HepG2 (cell line): ENCODE results near the gene RAE1. TPM values are rescaled to one million over a fixed set of nuclear protein-coding genes. Genes with fewer than 3 reads are reported as not detected.

Experiments
- ATAC-seq: fragments of 200-7000 bp; cut with Tn5 transposase; 3 replicates; pipeline ENCODE4 v1.9.1; 2020; ENCODE audit warnings: mild to moderate bottlenecking, moderate library complexity
- BruUV-seq: library from RNA; stranded (reverse); fragments of 400-500 nt; replicated peaks from 2 replicates; lab custom pipeline; 2021; lab: Mats Ljungman, UMichigan
- CTCF ChIA-PET: fragments of 300-600 bp; formaldehyde crosslinking; extraction: SDS; loops from one replicate; lab custom pipeline; 2021; ENCODE audit warnings: low total read pairs, inconsistent platforms, low intra/inter-chr PET ratio; lab: Yijun Ruan, JAX
- POLR2A ChIA-PET: fragments of 350-600 bp; sonication (Branson Sonifier 250); formaldehyde crosslinking; loops from one replicate; lab custom pipeline; 2020; ENCODE audit warnings: antibody characterized with exemption, inconsistent platforms; lab: Yijun Ruan, JAX
- DNase-seq: peaks from one replicate; pipeline ENCODE4 v3.0.0-alpha.2; 2015; ENCODE audit warnings: low spot score
- FAIRE-seq: peaks from 3 replicates; lab custom pipeline; 2011; peaks lifted over from hg19 to GRCh38; lab: Jason Lieb, UNC
- H2AFZ ChIP-seq: one replicate; pipeline ENCODE4 v1.6.1; 2011; ENCODE audit warnings: low read length, inconsistent platforms
- H3K27ac ChIP-seq: fragments of 300-600 bp; 3 replicates; pipeline ENCODE4 v1.8.0; 2011; ENCODE audit warnings: mixed run types, mild to moderate bottlenecking, mixed read lengths, low read length, inconsistent platforms; ENCODE audit not compliant: insufficient read depth; ENCODE audit errors: extremely low read length
- H3K27me3 ChIP-seq, 2 experiments: fragments of 200-600 bp in 1 of 2; 2 replicates in 1 of 2; 3 replicates in 1 of 2; pipeline versions ENCODE4 v1.6.0 to v1.8.0; 2011; ENCODE audit warnings: low read length in 2 of 2, mild to moderate bottlenecking in 2 of 2, moderate library complexity in 2 of 2, inconsistent platforms in 1 of 2; ENCODE audit not compliant: insufficient read depth in 2 of 2, control insufficient read depth in 1 of 2
- H3K36me3 ChIP-seq, 2 experiments: fragments of 200-600 bp in 1 of 2; replicated peaks in 1 of 2; 2 replicates in 1 of 2; 3 replicates in 1 of 2; pipeline versions ENCODE4 v1.5.1 to v1.8.0; 2011; ENCODE audit warnings: low read length in 2 of 2, inconsistent platforms in 1 of 2; ENCODE audit not compliant: insufficient read depth in 2 of 2, control insufficient read depth in 1 of 2
- H3K4me1 ChIP-seq: 2 replicates; pipeline ENCODE4 v1.5.1; 2012; ENCODE audit warnings: low read length, inconsistent platforms; ENCODE audit not compliant: insufficient read depth
- H3K4me2 ChIP-seq: 2 replicates; pipeline ENCODE4 v1.6.0; 2011; ENCODE audit warnings: low read depth, low read length, inconsistent platforms
- H3K4me3 ChIP-seq, 3 experiments: fragments of 200-600 bp in 1 of 3; sonication (generic), shearing (Covaris generic) in 1 of 3; replicated peaks in 1 of 3; 2 replicates each; pipeline ENCODE4 v1.5.1; 2011 to 2016; ENCODE audit warnings: low read length in 3 of 3, inconsistent platforms in 2 of 3, low read depth in 2 of 3, mild to moderate bottlenecking in 2 of 3, control low read depth in 1 of 3, mixed read lengths in 1 of 3; ENCODE audit not compliant: insufficient read depth in 1 of 3
- H3K79me2 ChIP-seq: one replicate; pipeline ENCODE4 v1.6.1; 2011; ENCODE audit warnings: low read length, inconsistent platforms; ENCODE audit not compliant: insufficient read depth
- H3K9ac ChIP-seq: 2 replicates; pipeline ENCODE4 v1.6.0; 2011; ENCODE audit warnings: mild to moderate bottlenecking, low read depth, low read length, inconsistent platforms; ENCODE audit not compliant: insufficient read depth
- H3K9me3 ChIP-seq: 2 replicates; pipeline ENCODE4 v1.5.1; 2012; ENCODE audit warnings: mild to moderate bottlenecking, low read length
- H4K20me1 ChIP-seq: 2 replicates; pipeline ENCODE4 v1.6.0; 2011; ENCODE audit warnings: inconsistent platforms, mild to moderate bottlenecking, low read length, moderate library complexity; ENCODE audit not compliant: insufficient read depth
- FOSL2 ChIP-seq: sonication (generic); formaldehyde crosslinking; IDR thresholded peaks from 2 replicates; pipeline ENCODE4 v1.4.0; 2020; ENCODE audit warnings: missing genetic modification reagents
- FOXP1 ChIP-seq, 2 experiments: fragments of 450-650 bp in 1 of 2; IDR thresholded peaks; 2 replicates each; pipeline ENCODE4 v1.6.1; 2017 to 2018; ENCODE audit warnings: antibody characterized with exemption in 1 of 2
- GABPB1 ChIP-seq: IDR thresholded peaks from 2 replicates; pipeline ENCODE4 v1.6.1; 2016; ENCODE audit warnings: mild to moderate bottlenecking, missing genetic modification reagents, moderate library complexity, missing compliant biosample characterization
- HNRNPLL ChIP-seq: fragments of 200-400 bp; formaldehyde crosslinking; IDR thresholded peaks from 2 replicates; pipeline ENCODE4 v1.6.1; 2017; ENCODE audit warnings: mild to moderate bottlenecking, low read depth, low read length; ENCODE audit not compliant: poor library complexity, severe bottlenecking
- KDM1A ChIP-seq: IDR thresholded peaks from 2 replicates; pipeline ENCODE4 v1.6.1; 2016; ENCODE audit warnings: missing compliant biosample characterization
- NFE2L2 ChIP-seq: fragments of 150-350 bp; IDR thresholded peaks from 2 replicates; pipeline ENCODE4 v1.6.1; 2014; ENCODE audit warnings: low read length
- ZMYM3 ChIP-seq: sonication (generic); formaldehyde crosslinking; IDR thresholded peaks from 2 replicates; pipeline ENCODE4 v1.5.1; 2020; ENCODE audit warnings: mild to moderate bottlenecking, missing genetic modification reagents
- ZNF629 ChIP-seq: sonication (generic); formaldehyde crosslinking; conservative IDR thresholded peaks from 2 replicates; pipeline ENCODE4 v1.5.0; 2020; ENCODE audit warnings: missing genetic modification reagents
- ZNF768 ChIP-seq: sonication (generic); formaldehyde crosslinking; IDR thresholded peaks from 2 replicates; pipeline ENCODE4 v1.4.0; 2020; ENCODE audit warnings: missing genetic modification reagents
- WGBS: methylation state at CpG from one replicate; pipeline ENCODE4 v1.1.6; 2017; ENCODE audit warnings: low lambda C conversion rate; 5-methylcytosine and 5-hydroxymethylcytosine counted together
- in situ Hi-C: cut with HindIII; loops from 2 replicates; pipeline ENCODE4 v1.10.0; 2017; ENCODE audit warnings: low pct_unique_long_range_greater_than_20kb; ENCODE audit not compliant: extremely low pct_ligation_motif_present
- intact Hi-C: fragments of 100-400 bp; cut with micrococcal nuclease; formaldehyde crosslinking; loops from one replicate; pipeline ENCODE4 v1.10.0; 2022; ENCODE audit not compliant: unreplicated experiment
- polyA plus RNA-seq, 8 experiments: library from polyadenylated mRNA; depleted of rRNA in 3 of 8; stranded (reverse) in 7 of 8; unstranded in 1 of 8; fragments of >200 nt; fragmentation: Illumina TruSeq in 4 of 8; extraction: Trizol in 4 of 8; gene quantifications; 2 replicates each; pipeline versions ENCODE4 v1.2.1 to v1.2.3, GENCODE V29; 2011 to 2016; ENCODE audit warnings: low read depth in 4 of 8, missing spikeins in 1 of 8, mixed read lengths in 1 of 8; ENCODE audit not compliant: insufficient read depth in 1 of 8
- total RNA-seq, 5 experiments: library from RNA; depleted of rRNA; stranded (reverse); fragments of >200 nt; fragmentation: Illumina TruSeq; extraction: Trizol; gene quantifications; 2 replicates each; pipeline ENCODE4 v1.2.3, GENCODE V29; 2016; ENCODE audit warnings: low read depth in 1 of 5
- TF ChIP-seq, protein P1 (sequence below): IDR thresholded peaks from 2 replicates; pipeline ENCODE4 v1.6.1; 2016; ENCODE audit warnings: missing biosample characterization, missing genetic modification reagents, low read depth

Gene RAE1
- total and polyA plus RNA-seq, 2 of the 13 experiments (the other 11 are each of a cell fraction or from before 2014, with no cell fraction given), result 36.1 to 72.9 TPM

- no peaks in the 10 kb centered on the region for H3K79me2 ChIP-seq
- TF ChIP-seq KDM1A (CRISPR knock-in tag) (no peak), ZNF768 (CRISPR knock-in tag) (0 out of 2 replicates have a peak, but pooled peaks have one; percentile 10)
- H3K36me3 ChIP-seq, result 0 out of 5 replicates have a peak, but pooled peaks cover 0 to 3% of the 10 kb centered on the region in 2 experiments
- H3K27ac ChIP-seq, result no peak overlapping the region
- DNase-seq (no peak), ATAC-seq (no peak), FAIRE-seq (no peak)
- H3K4me2 ChIP-seq, result no peak overlapping the region
- in situ Hi-C loops, result no loop called here
- intact Hi-C loops, result no loop called here
- ChIA-PET CTCF (no interaction called here), POLR2A (interaction anchor here (1.3 to 1.9 kb wide), 2 partner anchors 15 to 17 kb away, joined by 3 to 5 read pairs; no protein-coding TSS in a partner anchor)
- H3K27me3 ChIP-seq, result peaks cover 10 to 50% of the 10 kb centered on the region in 2 experiments; a peak in 3 of 5 replicates
- H2AFZ ChIP-seq, result no peak overlapping the region
- H3K4me3 ChIP-seq, result no peak overlapping the region
- no peaks in the 10 kb centered on the region for H3K9me3 ChIP-seq
- 0 out of 2 replicates have a peak, but pooled peaks cover 10% of the 10 kb centered on the region for H3K4me1 ChIP-seq
- no peak overlapping the region for H3K9ac ChIP-seq
- H4K20me1 ChIP-seq, result no peaks in the 10 kb centered on the region
- WGBS, result 51% methylated on average over 10 of the region's 10 CpGs
- BruUV-seq, result no TSS peak
Observed at GRCh38 chr20:57413986-57414385, 62.9 kb downstream of the RAE1 start.

DNA sequence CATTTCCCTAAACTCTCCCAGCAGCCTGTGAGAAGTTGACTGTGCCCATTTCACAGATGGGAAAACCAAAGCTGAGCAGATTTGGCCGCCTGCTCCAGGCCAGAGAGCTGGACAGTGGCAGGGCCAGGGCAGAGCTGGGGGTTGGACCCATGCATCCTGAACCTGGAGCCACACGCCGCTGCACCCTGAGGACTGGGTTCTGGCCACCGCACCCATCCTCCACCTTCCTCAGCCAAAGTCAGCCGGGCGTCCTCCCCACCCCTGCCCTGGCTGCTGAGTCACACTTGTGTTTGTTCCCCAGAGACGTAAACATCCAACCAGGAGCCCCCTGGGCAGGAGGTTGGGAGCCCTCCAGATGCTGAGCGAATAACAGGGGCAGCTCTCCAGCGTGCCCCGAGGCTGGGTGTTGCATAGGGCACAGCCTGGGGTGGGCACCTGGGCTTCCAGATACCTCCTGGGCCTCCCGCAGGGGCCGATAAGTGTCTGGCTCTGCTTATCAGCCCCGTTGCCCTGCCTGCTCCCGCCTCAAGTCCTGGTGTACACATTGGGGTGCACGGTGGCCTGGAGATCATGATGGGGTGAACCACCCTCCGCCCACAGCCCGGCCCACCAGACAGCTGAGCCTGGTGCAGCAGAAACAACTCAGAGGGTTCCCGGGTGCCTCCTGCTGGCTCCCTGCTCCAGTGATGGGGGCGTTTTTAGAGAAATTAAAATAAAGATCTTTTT is 64.0 kb downstream of the RAE1 start:
- WGBS, result 24% methylated on average over 19 of the region's 19 CpGs
- POLR2A ChIA-PET, result no interaction called here
- Histone ChIP-seq H3K9me3 (no peaks in the 10 kb centered on the region), H3K4me3 (no peak overlapping the region), H2AFZ (no peak overlapping the region)
- ATAC-seq (no peak), FAIRE-seq (no peak), DNase-seq (no peak)
- intact Hi-C loops, result no loop called here
- CTCF ChIA-PET, result no interaction called here
- TF ChIP-seq ZNF768 (CRISPR knock-in tag) (peak; percentile 34; the same call in 1 of the 2 replicates), NFE2L2 (peak; percentile 17; the same call in 1 of the 2 replicates), ZMYM3 (CRISPR knock-in tag) (peak; percentile 60; the same call in 1 of the 2 replicates), HNRNPLL (peak; percentile 23), ZNF629 (CRISPR knock-in tag) (peak; percentile 93), FOXP1 (IDR thresholded peaks at IDR 0.05) (no peak), FOXP1 (CRISPR knock-in tag; IDR thresholded peaks at IDR 0.05) (peak; percentile 24; the same call in 1 of the 2 replicates), FOSL2 (CRISPR knock-in tag) (peak; percentile 75), GABPB1 (CRISPR knock-in tag) (no peak; the same call in 1 of the 2 replicates)
- TF ChIP-seq, protein P1, sequence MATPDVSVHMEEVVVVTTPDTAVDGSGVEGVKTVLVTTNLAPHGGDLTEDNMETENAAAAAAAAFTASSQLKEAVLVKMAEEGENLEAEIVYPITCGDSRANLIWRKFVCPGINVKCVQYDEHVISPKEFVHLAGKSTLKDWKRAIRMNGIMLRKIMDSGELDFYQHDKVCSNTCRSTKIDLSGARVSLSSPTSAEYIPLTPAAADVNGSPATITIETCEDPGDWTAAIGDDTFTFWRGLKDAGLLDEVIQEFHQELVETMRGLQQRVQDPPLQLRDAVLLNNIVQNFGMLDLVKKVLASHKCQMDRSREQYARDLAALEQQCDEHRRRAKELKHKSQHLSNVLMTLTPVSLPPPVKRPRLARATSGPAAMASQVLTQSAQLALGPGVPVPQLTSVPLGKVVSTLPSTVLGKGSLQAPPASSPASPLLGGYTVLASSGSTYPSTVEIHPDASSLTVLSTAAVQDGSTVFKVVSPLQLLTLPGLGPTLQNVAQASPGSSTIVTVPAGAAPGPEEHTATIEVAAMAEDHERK (CRISPR knock-in tag), result no peak
- TF ChIP-seq, all 625 proteins: peak for 7
- Histone ChIP-seq H3K9ac (no peak overlapping the region), H3K36me3 (no peaks in the 10 kb centered on the region), H3K79me2 (no peaks in the 10 kb centered on the region), H3K27me3 (peaks cover 10 to 54% of the 10 kb centered on the region in 2 experiments; a peak in 3 of 5 replicates), H4K20me1 (no peaks in the 10 kb centered on the region), H3K4me2 (no peak overlapping the region), H3K4me1 (0 out of 2 replicates have a peak, but pooled peaks cover 10% of the 10 kb centered on the region), H3K27ac (no peak overlapping the region)
- in situ Hi-C loops, result no loop called here
- no TSS peak for BruUV-seq
